ENCODE results near the gene VTCN1.

DNA sequence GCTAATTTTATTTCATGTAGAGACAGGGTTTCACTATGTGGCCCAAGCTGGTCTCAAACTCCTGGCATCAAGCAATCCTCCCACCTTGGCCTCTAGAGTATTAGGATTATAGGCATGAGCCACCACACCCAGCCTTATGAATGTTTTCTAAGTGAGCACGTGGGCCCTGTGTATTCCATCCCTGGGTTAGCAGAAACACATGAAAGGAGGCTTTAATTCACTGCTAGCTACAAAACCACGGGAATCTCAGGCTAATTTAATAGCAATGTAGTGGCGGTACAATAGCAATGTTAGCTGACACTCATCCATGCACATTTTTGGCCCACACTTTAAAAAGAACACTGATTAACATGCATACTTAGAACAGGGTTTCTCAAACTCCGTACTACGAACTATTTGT lies 32.0 kb downstream of the VTCN1 start:
- TF ChIP-seq, protein P1, sequence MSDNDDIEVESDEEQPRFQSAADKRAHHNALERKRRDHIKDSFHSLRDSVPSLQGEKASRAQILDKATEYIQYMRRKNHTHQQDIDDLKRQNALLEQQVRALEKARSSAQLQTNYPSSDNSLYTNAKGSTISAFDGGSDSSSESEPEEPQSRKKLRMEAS (IDR thresholded peaks at IDR 0.05), result no peak
- TF ChIP-seq CTCF (IDR thresholded peaks at IDR 0.05; ENCODE audit: control extremely low read depth in 1 of 3, insufficient read depth in 1 of 3, low read depth in 1 of 3, low read length in 3 of 3), result no peak
- TF ChIP-seq TBP (IDR thresholded peaks at IDR 0.05; ENCODE audit: low read depth, low read length), result no peak
- no peak for TF ChIP-seq TEAD4 (IDR thresholded peaks at IDR 0.05; ENCODE audit: low read depth, low read length)
- no peak for TF ChIP-seq GTF2F1 (IDR thresholded peaks at IDR 0.05; ENCODE audit: borderline replicate concordance, low read depth, low read length)
- no peak for TF ChIP-seq CHD1 (IDR thresholded peaks at IDR 0.05; ENCODE audit: low read depth, low read length)
- no peak for TF ChIP-seq EZH2 (IDR thresholded peaks at IDR 0.05; ENCODE audit: low read depth, low read length, severe bottlenecking)
- no peak for TF ChIP-seq POLR2A (IDR thresholded peaks at IDR 0.05; ENCODE audit: control extremely low read depth in 1 of 2, low read depth in 2 of 2, low read length in 2 of 2)
- TF ChIP-seq JUN (IDR thresholded peaks at IDR 0.05; ENCODE audit: low read depth, low read length), result no peak
- TF ChIP-seq RAD21 (IDR thresholded peaks at IDR 0.05 in 1 of 2, conservative IDR thresholded peaks at IDR 0.05 in 1 of 2; ENCODE audit: low read depth in 2 of 2, low read length in 2 of 2), result no peak
- TF ChIP-seq POLR2AphosphoS5 (IDR thresholded peaks at IDR 0.05; ENCODE audit: low read depth, low read length), result no peak
- TF ChIP-seq ASH2L (IDR thresholded peaks at IDR 0.05; ENCODE audit: low read length), result no peak
- TF ChIP-seq SP1 (IDR thresholded peaks at IDR 0.05; ENCODE audit: low read depth, low read length), result no peak
- TF ChIP-seq ATF3 (IDR thresholded peaks at IDR 0.05; ENCODE audit: insufficient read depth, low read depth, low read length), result no peak

All from H1 (cell line).